ENCODE results near the gene LRRTM2.

The LRRTM2 gene

GRCh38 chr5:138833726-138834480, 41.2 kb downstream of the LRRTM2 start:
- no peak for DNase-seq

GRCh38 chr5:138833080-138833479, 42.1 kb downstream of the LRRTM2 start:
- no peak for DNase-seq

- no peak for DNase-seq
Measured at GRCh38 chr5:138832218-138832617, 42.9 kb downstream of the LRRTM2 start.

- DNase-seq = no peak
Measured at GRCh38 chr5:138831703-138832102, 43.4 kb downstream of the LRRTM2 start.

GRCh38 chr5:138829341-138829740, 45.8 kb downstream of the LRRTM2 start:
- DNase-seq = no peak

GRCh38 chr5:138828556-138828955, 46.6 kb downstream of the LRRTM2 start:
- DNase-seq = no peak

GRCh38 chr5:138824924-138825863, 49.9 kb downstream of the LRRTM2 start:
- DNase-seq = no peak

- DNase-seq = no peak
Measured at GRCh38 chr5:138824516-138824915, 50.6 kb downstream of the LRRTM2 start.

GRCh38 chr5:138820695-138821094, 54.4 kb downstream of the LRRTM2 start:
- DNase-seq = no peak

- DNase-seq = no peak
Measured at GRCh38 chr5:138819081-138819480, 56.1 kb downstream of the LRRTM2 start.

Measured in activated CD4-positive, alpha-beta T cell treated with anti-CD3 and anti-CD28 coated beads, Interleukin-2, amount 50 U/mL, for 1 hour (primary cell).